ENCODE data around the gene COL4A2. TPM values are rescaled to one million over a fixed set of nuclear protein-coding genes. Genes with fewer than 3 reads are reported as not detected.

Gene COL4A2
- polyA plus RNA-seq, 2 of the 4 experiments (the other 2 are of a cell fraction) = 46.9 to 119 TPM

DNA sequence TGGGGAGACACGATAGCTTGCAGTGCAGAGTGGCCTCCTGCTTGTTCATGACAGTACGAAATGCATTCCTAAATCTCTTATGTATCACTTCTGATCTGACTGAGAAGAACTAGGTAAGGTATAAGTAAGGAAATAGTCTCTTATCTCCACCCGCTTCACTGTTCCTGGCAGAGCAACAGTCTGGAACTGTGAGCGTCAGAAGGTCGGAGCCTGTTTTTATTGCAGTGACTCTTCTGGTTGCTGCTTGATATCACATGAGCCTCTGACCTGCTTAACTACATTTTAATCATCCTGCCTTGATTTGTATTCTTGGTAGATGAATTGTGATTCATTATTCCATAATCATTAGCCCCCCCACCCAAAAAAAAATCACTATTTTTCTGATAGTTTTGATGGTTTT lies 69.0 kb downstream of the COL4A2 start:
- no peak overlapping the region for H3K4me3 ChIP-seq
- H3K4me1 ChIP-seq = peaks cover 34% of the 10 kb centered on the region
- TF ChIP-seq JUNB (IDR thresholded peaks at IDR 0.05) (no peak), RCOR1 (IDR thresholded peaks at IDR 0.05; ENCODE audit: low read depth, low read length) (no peak), GATA3 (IDR thresholded peaks at IDR 0.05; ENCODE audit: borderline replicate concordance) (no peak), CBX2 (IDR thresholded peaks at IDR 0.05; ENCODE audit: borderline replicate concordance, low read depth) (no peak), POLR2A (IDR thresholded peaks at IDR 0.05; ENCODE audit: low read length) (no peak), HOXB13 (CRISPR knock-in tag; IDR thresholded peaks at IDR 0.05; ENCODE audit: low read depth) (no peak), PBX3 (IDR thresholded peaks at IDR 0.05) (no peak)
- H3K9me3 ChIP-seq = no peaks in the 10 kb centered on the region
- H3K27ac ChIP-seq = no peak overlapping the region
- DNase-seq (ENCODE audit: low read depth in 1 of 2, low spot score in 1 of 2) (no peak), ATAC-seq (no peak), FAIRE-seq (no peak)
- H3K4me2 ChIP-seq = no peak overlapping the region
- WGBS (ENCODE audit: missing lambda C conversion rate) = 87% methylated on average over 5 of the region's 5 CpGs
- CTCF ChIA-PET = interaction anchor here (0.8 to 1.8 kb wide), 4 partner anchors 11 to 85 kb away, joined by 3 to 5 read pairs (median 3); no protein-coding TSS in a partner anchor
- POLR2A ChIA-PET = no interaction called here

- CTCF ChIA-PET = interaction anchor here (0.7 to 1.8 kb wide), 4 partner anchors 35 to 91 kb away, joined by 3 to 5 read pairs (median 3); no protein-coding TSS in a partner anchor
- FAIRE-seq (no peak), ATAC-seq (no peak)
Measured at GRCh38 chr13:110377178-110377825, 70.2 kb downstream of the COL4A2 start.

GRCh38 chr13:110377826-110378201 lies 70.7 kb downstream of the COL4A2 start:
- CTCF ChIA-PET = interaction anchor here (0.7 to 1.2 kb wide), 2 partner anchors 34 to 92 kb away, joined by 3 read pairs; no protein-coding TSS in a partner anchor
- POLR2A ChIA-PET = no interaction called here

More at GRCh38 chr13:110377178-110377825, 70.2 kb downstream of the COL4A2 start:
- DNase-seq (ENCODE audit: low read depth in 1 of 2, low spot score in 1 of 2) = no peak
- Histone ChIP-seq H3K4me3 (no peak overlapping the region), H3K27ac (no peak overlapping the region), H3K4me2 (no peak overlapping the region), H3K9me3 (no peaks in the 10 kb centered on the region), H3K4me1 (peaks cover 32% of the 10 kb centered on the region)
- TF ChIP-seq POLR2A (IDR thresholded peaks at IDR 0.05; ENCODE audit: low read length) (no peak), MAZ (IDR thresholded peaks at IDR 0.05; ENCODE audit: borderline replicate concordance, low read depth, low read length) (no peak), RCOR1 (IDR thresholded peaks at IDR 0.05; ENCODE audit: low read depth, low read length) (no peak), HES2 (IDR thresholded peaks at IDR 0.05) (no peak), HOXB13 (CRISPR knock-in tag; IDR thresholded peaks at IDR 0.05; ENCODE audit: low read depth) (no peak), POLR2AphosphoS2 (conservative IDR thresholded peaks at IDR 0.05; ENCODE audit: low read length) (no peak), RFX5 (IDR thresholded peaks at IDR 0.05) (no peak), NPAS2 (CRISPR knock-in tag; IDR thresholded peaks at IDR 0.05; ENCODE audit: borderline replicate concordance) (no peak), CHD2 (IDR thresholded peaks at IDR 0.05; ENCODE audit: low read length, partially characterized antibody) (no peak), ZSCAN20 (CRISPR knock-in tag; IDR thresholded peaks at IDR 0.05) (no peak), ZNF302 (CRISPR knock-in tag; IDR thresholded peaks at IDR 0.05) (no peak), EP300 (IDR thresholded peaks at IDR 0.05) (no peak), CEBPB (IDR thresholded peaks at IDR 0.05) (no peak), JUNB (IDR thresholded peaks at IDR 0.05) (no peak)
- TF ChIP-seq, protein P1, sequence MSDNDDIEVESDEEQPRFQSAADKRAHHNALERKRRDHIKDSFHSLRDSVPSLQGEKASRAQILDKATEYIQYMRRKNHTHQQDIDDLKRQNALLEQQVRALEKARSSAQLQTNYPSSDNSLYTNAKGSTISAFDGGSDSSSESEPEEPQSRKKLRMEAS (IDR thresholded peaks at IDR 0.05) = no peak
- 75% methylated on average over 5 of the region's 6 CpGs for WGBS (ENCODE audit: missing lambda C conversion rate)
- POLR2A ChIA-PET = no interaction called here

More at GRCh38 chr13:110377826-110378201, 70.7 kb downstream of the COL4A2 start:
- DNase-seq (ENCODE audit: low read depth in 1 of 2, low spot score in 1 of 2) (no peak), FAIRE-seq (no peak), ATAC-seq (no peak)
- no peak overlapping the region for H3K4me3 ChIP-seq
- H3K27ac ChIP-seq = no peak overlapping the region
- WGBS (ENCODE audit: missing lambda C conversion rate) = 94% methylated on average over 5 of the region's 5 CpGs
- TF ChIP-seq ESRRA (IDR thresholded peaks at IDR 0.05; ENCODE audit: borderline replicate concordance, low read length) = no peak
- TF ChIP-seq CHD2 (IDR thresholded peaks at IDR 0.05; ENCODE audit: low read length, partially characterized antibody) = no peak
- no peak for TF ChIP-seq MAFK (IDR thresholded peaks at IDR 0.05; ENCODE audit: partially characterized antibody)
- TF ChIP-seq E2F6 (IDR thresholded peaks at IDR 0.05; ENCODE audit: borderline replicate concordance, low read depth) = no peak
- TF ChIP-seq ZFP36 (IDR thresholded peaks at IDR 0.05; ENCODE audit: borderline replicate concordance, partially characterized antibody) = no peak
- no peak for TF ChIP-seq RAD21 (conservative IDR thresholded peaks at IDR 0.05 in 1 of 2, IDR thresholded peaks at IDR 0.05 in 1 of 2)
- TF ChIP-seq NR3C1 (IDR thresholded peaks at IDR 0.05) = no peak
- no peak for TF ChIP-seq ZNF302 (CRISPR knock-in tag; IDR thresholded peaks at IDR 0.05)
- TF ChIP-seq NFE2L2 (conservative IDR thresholded peaks at IDR 0.05; ENCODE audit: low read length) = no peak
- no peak for TF ChIP-seq SMC3 (IDR thresholded peaks at IDR 0.05)
- no peak for TF ChIP-seq FOXS1 (CRISPR knock-in tag; IDR thresholded peaks at IDR 0.05)
- peaks cover 31% of the 10 kb centered on the region for H3K4me1 ChIP-seq
- no peak overlapping the region for H3K4me2 ChIP-seq
- no peaks in the 10 kb centered on the region for H3K9me3 ChIP-seq
